ENCODE measurements around the gene SHCBP1L.

SHCBP1L gene

DNA sequence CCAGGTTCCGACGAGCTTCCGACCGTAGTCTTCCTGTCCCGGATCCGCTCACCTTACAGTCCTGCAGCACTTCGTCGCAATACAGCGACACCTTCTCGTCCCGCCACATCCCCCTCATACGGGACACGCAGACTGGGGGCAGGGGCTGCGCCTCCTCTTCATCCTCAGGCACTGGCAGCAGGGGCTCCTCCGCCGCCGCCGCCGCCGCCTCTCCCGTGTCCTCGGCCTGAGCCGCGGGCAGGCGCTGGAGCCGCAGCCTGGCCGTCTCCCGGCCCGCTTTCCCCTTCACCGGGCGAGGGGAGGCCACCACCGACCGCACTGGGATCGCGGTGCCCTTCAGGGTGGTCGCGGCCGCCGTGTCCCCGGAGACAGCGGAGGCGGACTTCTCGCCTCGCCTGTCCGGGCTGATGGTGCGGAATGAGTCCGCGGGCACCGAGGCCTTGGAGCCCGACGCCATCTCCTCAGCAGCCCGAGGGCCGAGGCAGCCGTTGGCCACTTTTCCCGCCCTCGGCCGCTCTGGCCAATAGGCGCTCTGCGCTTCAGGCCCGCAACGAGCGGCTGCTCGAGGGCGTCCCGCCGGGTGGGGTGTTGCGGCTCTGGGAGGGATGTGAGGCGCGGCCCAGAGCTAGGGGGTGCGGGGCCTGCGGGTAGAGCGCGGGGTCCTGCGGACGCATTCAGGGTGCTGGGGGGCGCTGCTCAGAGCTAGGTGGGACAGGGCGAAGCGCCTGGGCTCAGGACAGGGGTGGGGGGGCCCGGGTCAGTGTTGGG, at the start of gene SHCBP1L:
SHCBP1L (minus strand) TSS at position 490 of the 768 bp plus-strand sequence; CDS start at position 457, 33 bp downstream.
- no peak for DNase-seq (ENCODE audit: low read depth)

DNA sequence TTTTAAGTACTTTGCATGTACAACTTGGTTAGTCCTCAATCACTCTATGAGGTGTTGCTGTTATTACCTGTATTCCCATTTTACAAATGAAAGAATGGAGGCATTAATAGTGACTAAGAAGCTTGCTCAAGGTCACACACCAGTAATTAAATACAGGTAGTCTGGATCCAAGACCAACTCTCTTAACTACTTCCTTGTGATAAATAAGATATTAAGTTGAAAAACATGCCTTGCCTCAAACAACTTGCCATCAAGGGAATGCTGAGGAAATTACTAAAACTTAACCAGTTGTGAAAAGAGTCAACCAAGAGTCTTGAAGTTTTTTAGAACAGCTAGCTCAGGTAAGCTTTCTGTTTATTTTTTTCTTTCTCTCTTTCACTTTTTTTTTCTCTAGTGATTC, 49.3 kb upstream of the SHCBP1L start:
- DNase-seq (ENCODE audit: low read depth): no peak

GRCh38 chr1:183000167-183000962, 47.4 kb upstream of the SHCBP1L start:
- DNase-seq (ENCODE audit: low read depth): peak; percentile 18

DNA sequence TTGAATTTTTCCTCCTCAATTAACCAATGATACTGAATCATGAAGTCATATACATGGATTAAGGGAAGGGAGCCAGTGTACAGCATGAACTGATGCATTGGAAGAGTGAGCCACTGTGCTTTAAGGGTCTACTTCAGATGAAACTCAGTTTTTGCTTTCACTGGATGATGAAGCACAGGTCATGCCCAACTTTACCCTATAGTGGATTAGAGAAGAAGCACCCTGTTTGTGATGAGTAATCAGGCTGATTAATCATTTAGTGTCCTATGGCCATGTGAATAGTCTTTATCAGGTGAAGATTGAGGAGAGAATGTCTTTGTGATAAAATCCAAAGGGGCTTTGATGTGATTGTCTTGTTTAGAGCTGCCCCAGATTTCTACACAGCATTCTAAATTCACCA, 45.5 kb upstream of the SHCBP1L start:
- no peak for DNase-seq (ENCODE audit: low read depth)

DNA sequence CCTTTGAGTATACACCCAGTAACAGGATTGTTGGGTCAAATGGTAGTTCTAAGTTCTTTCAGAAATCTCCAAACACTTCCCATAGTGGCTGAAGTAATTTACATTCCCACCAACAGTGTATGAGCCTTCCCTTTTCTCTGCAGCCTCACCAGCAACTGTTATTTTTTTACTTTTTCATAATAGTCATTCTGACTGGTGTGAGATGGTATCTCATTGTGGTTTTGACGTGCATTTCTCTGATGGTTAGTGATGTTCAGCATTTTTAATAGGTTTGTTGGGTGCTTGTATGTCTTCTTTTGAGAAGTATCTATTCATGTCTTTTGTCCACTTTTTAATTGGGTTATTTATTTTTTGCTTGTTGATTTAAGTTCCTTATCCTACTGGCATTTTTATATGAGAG, 43.9 kb upstream of the SHCBP1L start:
- peak; percentile 39 for DNase-seq (ENCODE audit: low read depth)

DNA sequence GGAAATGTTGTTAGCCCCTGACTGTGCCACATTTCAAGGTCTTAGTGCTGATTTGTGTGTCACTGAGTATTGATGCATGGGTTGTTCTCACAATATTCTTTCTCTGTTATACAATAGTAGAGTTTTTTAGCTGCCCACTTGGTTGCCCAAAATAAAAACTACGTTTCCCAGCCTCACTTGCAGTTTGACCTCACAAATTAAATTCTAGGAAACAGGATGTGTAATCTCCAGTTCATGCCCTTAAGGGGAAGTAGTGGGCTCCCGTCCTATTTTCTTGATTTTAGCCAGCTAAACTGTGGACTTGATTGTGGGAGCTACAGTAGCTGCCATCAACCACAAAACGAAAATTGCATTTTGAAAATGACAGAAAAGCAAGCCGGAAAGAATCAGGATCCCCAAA, 42.9 kb upstream of the SHCBP1L start:
- DNase-seq (ENCODE audit: low read depth): no peak

- no peak for DNase-seq (ENCODE audit: low read depth)
Observed at GRCh38 chr1:182993746-182994145, 40.8 kb upstream of the SHCBP1L start.

DNA sequence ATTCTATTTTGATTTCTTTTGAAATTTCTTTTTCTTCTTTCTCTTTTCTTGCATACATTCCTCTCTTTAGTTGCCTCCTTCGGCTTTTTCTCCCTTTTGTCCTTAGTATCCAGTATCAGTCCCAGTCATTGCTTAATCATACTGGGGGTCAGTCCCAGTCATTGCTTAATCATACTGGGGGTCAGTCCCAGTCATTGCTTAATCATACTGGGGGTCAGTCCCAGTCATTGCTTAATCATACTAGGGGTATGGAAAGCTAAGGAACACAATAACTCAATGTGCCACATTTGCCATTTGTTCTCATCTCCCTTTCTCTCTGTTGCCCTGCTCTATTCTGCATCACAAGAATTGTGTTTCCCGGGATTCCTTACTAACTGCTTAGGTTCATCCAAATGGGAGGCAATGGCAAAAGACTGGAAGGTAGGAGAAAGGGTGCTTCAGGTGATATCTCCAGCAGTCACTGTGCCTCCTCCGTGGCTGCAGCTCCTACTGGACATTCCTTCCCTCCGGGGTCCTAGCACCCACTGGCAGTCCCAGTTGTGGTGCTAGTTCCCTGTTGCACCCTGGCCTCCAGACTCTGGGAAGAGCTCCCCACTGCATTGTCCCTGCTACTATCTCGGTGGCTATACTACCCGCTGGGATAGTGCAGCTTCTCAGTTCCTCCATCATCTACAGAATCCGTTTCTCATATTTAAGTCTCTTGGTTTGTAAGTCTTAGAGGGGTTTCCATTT, 37.6 kb upstream of the SHCBP1L start:
- DNase-seq (ENCODE audit: low read depth): peak; percentile 57

DNA sequence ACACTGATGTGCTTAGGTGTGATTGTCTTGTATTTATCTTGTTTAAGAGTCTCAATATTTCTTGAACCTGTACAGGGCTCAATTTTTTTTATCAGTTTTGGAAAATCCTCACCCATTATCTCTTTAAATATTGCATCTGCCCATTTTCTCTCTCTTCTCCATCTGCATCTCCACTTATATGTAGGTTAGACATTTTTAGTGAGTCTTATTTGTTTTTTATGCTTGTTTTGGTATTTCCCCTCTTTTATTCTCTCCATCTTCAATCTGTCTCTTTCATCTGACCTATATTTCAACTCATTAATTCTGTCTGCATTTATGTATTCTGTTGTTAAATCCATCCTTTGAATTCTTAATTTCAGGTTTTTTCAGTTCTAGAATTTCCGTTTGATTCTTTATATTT, 32.9 kb upstream of the SHCBP1L start:
- no peak for DNase-seq (ENCODE audit: low read depth)

GRCh38 chr1:182984621-182985020, 31.7 kb upstream of the SHCBP1L start:
- DNase-seq (ENCODE audit: low read depth): no peak

DNA sequence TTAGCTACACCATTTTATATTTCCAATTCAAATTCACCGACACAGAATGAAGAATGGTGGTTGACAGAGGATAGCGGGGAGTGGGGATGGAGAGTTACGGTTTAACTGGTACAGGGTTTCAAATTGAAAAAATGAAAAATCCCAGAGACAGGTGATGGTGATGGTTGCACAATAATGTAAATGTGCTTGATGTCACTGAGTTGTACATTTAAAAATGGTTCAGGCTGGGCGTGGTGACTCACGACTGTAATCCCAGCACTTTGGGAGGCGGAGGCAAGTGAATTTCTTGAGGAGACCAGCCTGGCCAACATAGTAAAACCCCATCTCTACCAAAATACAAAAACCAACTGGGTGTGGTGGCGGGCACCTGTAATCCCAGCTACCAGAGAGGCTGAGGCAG, 31.2 kb upstream of the SHCBP1L start:
- DNase-seq (ENCODE audit: low read depth): no peak

GRCh38 chr1:182978151-182978853, 25.3 kb upstream of the SHCBP1L start:
- no peak for DNase-seq (ENCODE audit: low read depth)

DNA sequence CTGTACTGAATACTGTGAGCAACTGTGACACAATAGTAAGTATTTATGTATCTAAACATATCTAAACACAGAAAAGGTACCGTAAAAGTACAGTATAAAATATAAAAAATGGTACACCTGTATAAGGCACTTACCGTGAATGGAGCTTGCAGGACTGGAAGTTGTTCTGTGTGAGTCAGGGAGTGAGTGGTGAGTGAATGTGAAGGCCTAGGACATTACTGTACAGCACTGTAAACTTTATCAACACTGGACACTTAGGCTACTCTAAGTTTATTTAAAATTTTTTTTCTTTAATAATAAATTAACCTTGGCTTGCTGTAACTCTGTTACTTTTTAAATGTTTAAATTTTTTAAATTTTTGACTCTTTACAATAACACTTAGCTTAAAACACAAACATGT, 24.5 kb upstream of the SHCBP1L start:
- no peak for DNase-seq (ENCODE audit: low read depth)

DNA sequence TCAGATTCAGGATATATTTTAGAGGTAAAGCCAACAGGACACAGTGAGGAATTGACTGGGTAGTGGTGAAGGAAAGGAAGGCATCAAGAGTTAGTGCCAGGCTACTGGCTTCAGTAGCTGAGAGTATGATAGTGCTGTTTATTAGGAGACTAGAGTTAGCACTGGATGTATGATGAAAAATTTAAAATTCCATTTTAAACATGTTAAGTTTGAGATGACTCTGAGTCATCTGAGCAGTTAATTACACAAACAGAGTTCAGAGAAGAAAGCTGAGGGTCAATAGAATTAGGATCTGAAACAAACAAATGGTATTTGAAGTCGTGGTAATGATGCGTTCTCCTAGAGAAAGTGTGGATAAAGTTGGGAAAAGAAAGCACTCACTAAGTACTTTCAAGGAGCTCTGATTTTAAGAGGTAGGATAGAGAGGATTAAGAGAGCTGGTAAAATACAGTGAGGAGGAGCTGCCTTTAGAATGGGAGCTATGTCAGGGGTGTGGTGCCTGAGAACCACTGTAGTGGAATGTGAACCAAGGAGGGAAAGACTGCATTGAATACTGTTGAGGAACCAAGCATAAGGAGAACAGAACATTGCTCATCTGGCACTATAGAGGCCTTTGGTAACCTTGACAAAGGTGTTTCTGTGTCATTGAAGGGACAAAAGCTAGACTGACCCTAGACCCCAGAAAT, 21.7 kb upstream of the SHCBP1L start:
- DNase-seq (ENCODE audit: low read depth): no peak

GRCh38 chr1:182972829-182973228, 19.9 kb upstream of the SHCBP1L start:
- DNase-seq (ENCODE audit: low read depth): no peak

DNA sequence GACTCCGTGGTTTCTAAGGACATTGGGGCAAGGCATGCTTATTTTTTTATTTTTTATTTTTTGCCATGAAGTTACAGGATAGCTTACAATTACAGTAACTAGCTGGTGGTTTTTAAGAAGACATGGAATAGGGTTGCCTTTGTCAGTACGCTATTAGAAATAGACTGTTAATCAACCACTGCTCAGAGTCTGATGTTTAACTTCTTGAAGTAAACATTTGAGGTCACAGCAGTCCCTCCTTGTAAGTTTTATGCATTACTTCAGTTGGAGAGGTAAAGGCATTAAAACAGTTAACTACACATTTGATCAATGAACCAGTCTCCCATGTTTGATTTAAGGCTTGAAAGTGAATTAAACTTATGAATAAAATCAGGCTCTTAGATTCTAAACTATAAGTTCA, 19.3 kb upstream of the SHCBP1L start:
- DNase-seq (ENCODE audit: low read depth): no peak

DNA sequence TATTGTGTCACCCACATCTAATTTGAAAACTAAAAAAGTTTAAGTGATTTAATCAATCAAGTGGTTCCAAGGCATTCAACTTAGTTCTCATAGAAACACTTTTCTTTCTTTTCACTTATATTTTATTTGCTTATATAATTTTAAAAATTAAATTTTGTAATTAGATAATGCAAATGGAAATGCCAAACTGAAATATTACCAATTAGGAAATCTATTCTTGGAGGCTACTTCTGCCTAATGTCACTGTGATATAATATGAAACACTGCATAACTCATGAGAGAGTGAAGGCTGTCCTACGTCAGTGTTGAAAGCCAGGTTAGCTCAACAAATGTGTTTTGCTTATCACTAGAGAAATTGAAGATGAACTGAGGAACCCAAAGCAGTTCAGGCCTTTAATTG, 18.3 kb upstream of the SHCBP1L start:
- no peak for DNase-seq (ENCODE audit: low read depth)

DNA sequence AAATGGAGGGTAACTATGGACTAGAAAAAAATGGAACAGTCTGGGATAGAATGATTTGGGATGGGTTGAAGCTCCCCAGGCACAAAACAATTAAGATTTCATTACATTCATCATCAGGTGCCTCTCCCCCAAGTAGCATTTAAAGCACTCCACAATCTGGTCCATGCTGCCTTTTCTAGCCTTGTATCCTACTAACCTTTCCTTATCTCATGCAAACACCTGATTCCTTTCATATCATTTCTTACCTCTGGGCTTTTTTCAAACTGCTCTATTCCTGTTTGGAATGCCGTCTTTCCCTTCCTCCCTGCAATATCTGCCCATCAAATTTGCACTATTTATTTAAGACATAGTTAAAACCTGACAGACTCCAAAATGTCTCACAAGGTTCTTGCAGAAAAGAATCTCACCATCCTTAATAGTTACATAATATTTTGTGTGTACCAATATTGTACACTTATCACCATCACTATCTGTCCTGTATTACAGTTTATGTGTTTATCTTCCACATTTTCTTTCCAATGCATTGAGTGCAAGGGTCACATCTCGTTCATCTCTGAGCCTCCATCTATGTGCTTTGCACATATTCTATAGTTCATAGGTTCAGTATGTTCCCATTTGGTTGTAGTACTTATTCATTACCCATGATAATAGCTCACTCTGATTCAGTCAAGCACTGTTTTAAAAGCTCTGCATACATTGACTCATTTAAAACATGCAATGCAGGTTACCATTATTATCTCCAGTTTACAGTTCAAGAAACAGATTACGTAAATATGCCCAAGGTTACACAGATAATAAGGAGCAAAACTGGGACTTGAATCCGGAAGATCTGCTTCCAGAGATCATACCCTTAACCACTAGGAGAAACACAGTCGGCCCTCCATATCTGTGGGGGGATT, 16.1 kb upstream of the SHCBP1L start:
- DNase-seq (ENCODE audit: low read depth): peak; percentile 68

- DNase-seq (ENCODE audit: low read depth): peak; percentile 63
Observed at GRCh38 chr1:182968151-182968741, 15.3 kb upstream of the SHCBP1L start.

DNA sequence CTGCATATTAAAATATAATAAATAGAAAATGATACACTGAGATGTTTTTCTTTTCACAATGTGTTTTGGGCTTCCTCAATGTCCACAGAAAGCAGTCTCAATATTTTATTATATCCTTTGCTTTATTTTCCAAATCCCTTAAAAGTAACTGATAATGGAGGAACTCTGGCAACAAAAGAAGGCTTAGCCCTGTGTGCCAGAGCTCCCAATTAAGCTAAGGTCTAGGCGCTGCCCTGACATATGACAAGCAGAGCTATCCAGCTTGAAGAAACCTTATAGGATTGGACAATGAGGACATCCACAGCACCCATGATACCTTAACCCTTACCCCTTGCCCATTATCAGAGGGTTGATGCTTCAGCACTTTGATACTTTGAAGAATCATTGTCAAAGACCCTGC, 12.9 kb upstream of the SHCBP1L start:
- DNase-seq (ENCODE audit: low read depth): no peak

Data from amniotic epithelial cell (primary cell).